ENCODE results near the gene KRTAP4-7.
"Not testable (repeated sequence)": the region's sequence is repeated elsewhere in the genome, so short reads cannot be mapped to it uniquely, and the experiment has no call there.

The KRTAP4-7 gene

DNA sequence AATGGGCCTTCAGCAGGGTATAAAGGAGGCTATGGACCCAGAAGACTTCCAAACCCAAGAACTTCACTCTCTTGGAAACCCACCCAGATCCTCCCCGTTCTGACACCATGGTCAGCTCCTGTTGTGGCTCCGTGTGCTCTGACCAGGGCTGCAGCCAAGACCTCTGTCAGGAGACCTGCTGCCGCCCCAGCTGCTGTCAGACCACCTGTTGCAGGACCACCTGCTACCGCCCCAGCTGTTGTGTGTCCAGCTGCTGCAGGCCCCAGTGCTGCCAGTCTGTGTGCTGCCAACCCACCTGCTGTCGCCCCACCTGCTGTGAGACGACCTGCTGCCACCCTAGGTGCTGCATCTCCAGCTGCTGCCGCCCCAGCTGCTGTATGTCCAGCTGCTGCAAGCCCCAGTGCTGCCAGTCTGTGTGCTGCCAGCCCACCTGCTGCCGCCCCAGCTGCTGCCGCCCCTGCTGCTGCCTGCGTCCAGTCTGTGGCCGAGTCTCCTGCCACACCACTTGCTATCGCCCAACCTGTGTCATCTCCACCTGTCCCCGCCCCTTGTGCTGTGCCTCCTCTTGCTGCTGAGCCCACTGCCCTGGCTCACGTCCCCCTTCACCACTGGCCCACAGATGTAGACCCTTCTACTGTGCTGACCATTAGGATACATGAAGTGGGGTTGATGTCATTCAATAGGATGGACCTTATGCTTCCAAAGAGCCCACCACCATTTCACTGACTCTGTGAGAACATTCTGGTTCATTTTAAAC lies at the start of gene KRTAP4-7:
KRTAP4-7 (plus strand) TSS at position 51 of the 757 bp plus-strand sequence; CDS start at position 108, 57 bp downstream.
- FAIRE-seq: not testable (repeated sequence)

GRCh38 chr17:41034346-41034935 lies 49.5 kb upstream of the KRTAP4-7 start, which contains the start of gene KRTAP1-3:
Gene KRTAP1-3 (minus strand): TSS chr17:41034874. CDS start chr17:41034821, 53 bp downstream.
- not testable (repeated sequence) for FAIRE-seq

- FAIRE-seq: no peak
Observed at GRCh38 chr17:41037853-41038350, 46.0 kb upstream of the KRTAP4-7 start.

GRCh38 chr17:41040783-41041571 lies 43.0 kb upstream of the KRTAP4-7 start, which contains the start of gene KRTAP1-1:
Gene KRTAP1-1 (minus strand): TSS chr17:41041450. CDS start chr17:41041397, 53 bp downstream.
- not testable (repeated sequence) for FAIRE-seq

DNA sequence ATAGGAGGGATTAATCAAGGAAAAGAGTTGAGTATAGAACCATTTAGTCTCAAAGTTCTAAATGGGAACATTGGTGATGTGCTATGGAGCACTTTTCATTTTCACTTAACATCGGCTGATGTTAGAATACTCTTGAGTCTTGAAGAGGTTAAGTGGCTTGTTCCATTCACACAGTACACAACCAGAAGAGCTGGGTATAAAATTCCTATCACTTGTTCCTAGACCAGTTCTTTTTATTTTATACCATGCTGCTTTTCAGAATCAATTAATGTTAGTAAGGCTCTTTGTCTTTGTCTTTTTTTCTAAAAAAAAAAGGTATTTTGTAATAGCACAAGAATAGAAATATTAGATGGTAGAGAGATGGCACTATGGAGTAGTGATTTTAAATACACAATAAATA lies 41.0 kb upstream of the KRTAP4-7 start:
- FAIRE-seq: no peak

- FAIRE-seq: not testable (repeated sequence)
Observed at GRCh38 chr17:41046735-41047465, 37.0 kb upstream of the KRTAP4-7 start, which contains the start of gene KRTAP2-1. Gene KRTAP2-1 (minus strand): TSS chr17:41047316. CDS start chr17:41047267, 49 bp downstream.

GRCh38 chr17:41048441-41048840 lies 35.5 kb upstream of the KRTAP4-7 start:
- no peak for FAIRE-seq

DNA sequence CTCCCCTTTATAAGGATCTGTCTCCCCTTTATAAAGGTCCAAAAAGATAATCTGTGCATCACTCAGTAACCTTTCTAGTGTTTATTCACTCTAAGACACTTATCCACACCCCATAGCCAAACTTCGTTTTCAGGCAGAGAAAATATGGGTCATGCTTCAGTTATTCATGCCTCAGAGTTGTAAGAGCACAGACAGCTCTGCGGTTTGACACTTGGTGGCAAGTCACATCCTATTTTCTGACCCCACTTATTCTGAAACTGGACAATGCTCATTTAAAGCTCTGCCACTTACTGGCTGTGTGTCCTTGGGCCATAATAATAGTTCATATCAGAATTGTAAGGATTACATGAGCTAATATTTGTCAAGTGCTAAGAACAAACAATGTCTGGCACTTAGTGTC lies 34.8 kb upstream of the KRTAP4-7 start:
- no peak for FAIRE-seq

DNA sequence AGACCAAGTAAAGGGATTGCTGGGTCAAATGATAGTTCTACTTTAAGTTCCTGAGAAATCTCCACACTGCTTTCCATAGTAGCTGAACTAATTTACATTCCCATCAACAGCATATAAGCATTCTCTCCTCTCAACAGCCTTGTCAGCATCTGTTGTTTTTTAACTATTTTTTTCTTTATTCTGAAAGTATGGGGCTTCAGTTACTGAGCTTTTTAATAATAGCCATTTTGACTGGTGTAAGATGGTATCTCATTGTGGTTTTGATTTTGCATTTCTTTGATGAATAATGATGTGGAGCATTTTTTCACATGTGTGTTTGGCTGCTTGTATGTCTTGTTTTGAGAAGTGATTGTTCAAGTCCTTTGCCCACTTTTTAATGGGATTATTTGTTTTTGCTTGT lies 31.4 kb upstream of the KRTAP4-7 start:
- no peak for FAIRE-seq

DNA sequence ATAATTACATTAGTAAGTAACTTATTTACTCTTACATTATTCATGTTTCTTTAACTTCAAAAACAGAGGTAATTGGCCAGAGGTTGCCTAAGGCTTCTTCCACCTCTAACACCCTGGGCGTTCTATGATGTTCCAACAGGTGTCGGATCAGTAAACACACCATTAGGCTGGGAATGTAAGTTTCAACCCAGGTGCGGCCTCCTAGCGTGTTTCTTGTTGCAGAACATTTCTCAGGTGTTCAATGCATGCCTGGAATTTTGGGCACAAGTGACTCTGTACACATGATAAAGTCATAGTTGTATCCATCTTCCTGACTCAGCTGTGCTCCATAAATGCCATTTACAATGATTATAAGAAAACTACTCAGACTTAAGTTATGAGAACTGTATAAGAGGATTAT lies 29.9 kb upstream of the KRTAP4-7 start:
- FAIRE-seq: no peak

DNA sequence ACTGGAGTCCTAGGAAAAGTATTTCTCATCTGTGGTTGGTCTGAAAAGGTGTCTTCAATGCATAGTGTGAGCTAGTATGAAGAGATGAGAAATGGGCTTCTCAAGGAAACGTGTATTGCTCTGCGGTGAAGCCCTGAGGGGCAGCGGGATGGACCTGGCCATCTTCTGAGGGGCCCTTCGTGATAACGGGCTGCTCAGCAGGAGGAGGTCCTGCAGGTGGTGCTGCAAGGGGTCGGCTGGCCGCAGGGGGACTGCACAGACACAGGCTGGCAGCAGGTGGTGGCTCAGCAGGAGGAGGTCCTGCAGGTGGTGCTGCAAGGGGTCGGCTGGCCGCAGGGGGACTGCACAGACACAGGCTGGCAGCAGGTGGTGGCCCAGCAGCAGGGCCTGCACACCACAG lies 29.4 kb upstream of the KRTAP4-7 start:
- not testable (repeated sequence) for FAIRE-seq

DNA sequence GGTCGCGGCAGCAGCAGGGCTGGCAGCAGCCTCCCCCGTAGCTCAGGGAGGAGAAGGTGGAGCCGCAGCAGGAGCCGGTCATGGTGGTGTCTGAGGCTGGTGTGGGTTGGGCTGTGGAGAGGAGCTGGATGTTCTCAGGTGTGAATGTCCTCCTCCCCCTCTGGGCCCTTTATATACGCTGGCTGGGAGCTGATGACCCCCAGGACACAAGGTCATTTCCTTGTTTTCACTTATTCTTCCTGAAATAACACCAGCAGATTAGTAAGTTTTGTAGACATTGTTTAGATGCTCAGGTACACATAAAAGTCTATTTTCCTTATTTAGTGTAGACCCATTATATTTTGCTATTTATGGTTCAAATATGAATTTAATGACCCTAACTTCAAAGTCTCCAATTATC lies 28.8 kb upstream of the KRTAP4-7 start, which contains the start of gene KRTAP2-2:
KRTAP2-2 (minus strand) TSS at position 101 of the 400 bp plus-strand sequence; CDS start at position 82, 19 bp downstream.
- not testable (repeated sequence) for FAIRE-seq

GRCh38 chr17:41057547-41057946 lies 26.4 kb upstream of the KRTAP4-7 start:
- FAIRE-seq: no peak

DNA sequence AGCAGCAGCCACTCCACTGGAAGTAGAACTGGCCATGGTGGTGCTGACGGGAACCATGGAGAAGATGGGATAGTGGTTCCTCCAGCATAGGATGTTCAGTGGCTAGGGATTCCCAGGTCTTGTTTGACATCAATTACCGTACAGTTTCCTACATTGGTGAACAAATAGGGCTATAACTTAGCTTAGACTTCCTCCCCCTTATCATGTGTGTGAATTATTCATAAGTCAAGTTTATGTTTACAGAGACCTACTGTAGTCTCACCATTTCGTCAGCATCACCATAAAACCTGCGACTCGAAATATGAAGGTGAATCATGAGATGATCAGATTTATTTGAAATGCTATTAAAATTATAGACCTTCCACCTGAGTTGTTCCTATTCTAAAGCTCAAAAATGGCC lies 25.2 kb upstream of the KRTAP4-7 start:
- FAIRE-seq: no peak

GRCh38 chr17:41059276-41060051 lies 24.5 kb upstream of the KRTAP4-7 start:
- FAIRE-seq: peak; percentile 57

DNA sequence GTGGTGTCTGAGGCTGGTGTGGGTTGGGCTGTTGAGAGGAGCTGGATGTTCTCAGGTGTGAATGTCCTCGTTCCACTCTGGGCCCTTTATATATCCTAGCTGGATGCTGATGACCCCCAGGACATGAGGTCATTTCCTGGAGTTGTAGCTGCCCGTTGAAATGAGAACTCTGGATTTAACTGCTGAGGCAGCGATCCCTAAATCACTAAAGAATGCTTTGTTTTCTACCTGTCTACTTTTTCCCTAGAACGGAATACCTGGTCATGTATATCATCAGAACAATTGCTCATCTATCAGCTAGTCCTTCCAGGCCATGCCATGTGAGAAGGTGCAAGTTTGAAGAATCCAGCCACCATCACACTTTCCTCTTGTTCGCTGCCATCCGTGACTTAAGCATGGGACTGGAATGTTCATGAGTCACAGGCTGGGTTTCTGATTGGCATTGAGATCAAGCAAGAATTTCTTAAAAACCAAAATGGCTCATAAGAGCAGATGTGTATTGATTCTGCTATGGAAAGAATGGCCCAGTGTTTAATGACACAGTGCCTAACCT lies 23.8 kb upstream of the KRTAP4-7 start, which contains the start of gene KRTAP2-3:
KRTAP2-3 (minus strand) TSS at position 63 of the 553 bp plus-strand sequence. CDS start 64 bp downstream, outside the sequence.
- no peak for FAIRE-seq

GRCh38 chr17:41061964-41062363 lies 22.0 kb upstream of the KRTAP4-7 start:
- peak; percentile 93 for FAIRE-seq

DNA sequence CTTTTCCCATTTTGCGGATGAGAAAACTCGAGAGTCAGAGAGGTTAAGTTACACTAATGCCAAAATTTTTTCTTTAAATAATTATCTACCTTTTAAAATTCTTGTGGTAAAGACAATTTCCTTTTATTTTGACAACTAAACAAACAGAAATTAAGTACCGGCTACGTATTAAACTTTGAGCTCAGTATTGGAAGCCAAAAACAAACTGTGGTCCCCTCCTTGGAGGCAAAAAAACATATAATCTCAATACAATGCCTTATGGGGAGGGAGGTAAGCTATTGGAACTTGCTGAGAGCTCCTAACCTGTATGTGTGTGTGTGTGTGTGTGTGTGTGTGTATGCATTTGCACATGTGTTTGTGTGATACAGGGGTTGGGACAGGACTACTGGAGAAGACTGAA lies 20.5 kb upstream of the KRTAP4-7 start:
- no peak for FAIRE-seq

- FAIRE-seq: no peak
Observed at GRCh38 chr17:41064301-41064700, 19.6 kb upstream of the KRTAP4-7 start.

GRCh38 chr17:41065016-41065689 lies 18.8 kb upstream of the KRTAP4-7 start:
- not testable (repeated sequence) for FAIRE-seq

Measured in endometrium (tissue), 2 donors.